ENCODE data around the gene NECAB2.

Gene NECAB2

DNA sequence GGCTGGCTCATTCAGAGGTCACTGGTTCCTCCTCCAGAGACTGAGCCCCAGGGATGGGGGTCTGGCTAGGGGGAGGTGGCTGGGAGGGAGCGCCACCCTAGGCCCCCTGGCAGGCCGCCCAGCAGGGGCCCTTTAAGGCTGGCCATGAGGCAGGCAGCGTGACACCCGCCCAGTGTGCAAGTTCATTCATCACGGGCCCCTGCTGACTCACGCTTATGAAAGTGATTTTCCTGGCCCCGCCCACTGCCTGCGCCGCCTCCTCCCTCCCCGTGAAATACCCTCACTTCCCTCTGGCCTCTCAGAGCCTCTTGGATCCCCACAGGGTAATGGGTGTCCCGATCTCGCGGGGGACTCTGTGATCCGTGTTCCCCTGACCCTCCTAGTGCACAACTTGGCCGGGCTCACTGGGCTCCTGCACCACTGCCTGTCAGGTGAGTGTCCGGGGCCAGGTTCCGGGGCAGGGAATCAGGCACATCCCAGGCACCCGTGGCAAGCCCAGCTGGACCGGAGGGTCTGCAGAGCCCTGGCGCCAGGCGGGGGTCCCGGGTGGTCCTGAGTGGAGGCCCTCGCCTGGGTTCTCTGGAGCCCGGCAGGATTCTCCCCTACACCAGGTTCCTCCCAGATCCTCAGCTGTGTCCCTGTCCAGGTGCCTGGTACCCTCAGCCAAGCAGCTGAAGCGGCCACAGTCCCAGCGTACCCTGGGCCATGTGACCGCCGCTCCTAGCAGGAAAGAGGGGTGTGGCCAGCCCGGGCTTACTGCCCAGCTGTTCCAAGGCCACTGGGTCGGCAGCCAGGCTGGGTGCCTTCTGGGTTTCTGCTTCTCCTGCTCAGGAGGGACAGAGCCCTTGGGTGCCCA is 14.9 kb upstream of the NECAB2 start, which contains the start of gene OSGIN1:
OSGIN1 (plus strand) TSS at position 301 of the 856 bp plus-strand sequence. CDS start 4,432 bp downstream, outside the sequence.
- DNase-seq, result peak; percentile 69

DNA sequence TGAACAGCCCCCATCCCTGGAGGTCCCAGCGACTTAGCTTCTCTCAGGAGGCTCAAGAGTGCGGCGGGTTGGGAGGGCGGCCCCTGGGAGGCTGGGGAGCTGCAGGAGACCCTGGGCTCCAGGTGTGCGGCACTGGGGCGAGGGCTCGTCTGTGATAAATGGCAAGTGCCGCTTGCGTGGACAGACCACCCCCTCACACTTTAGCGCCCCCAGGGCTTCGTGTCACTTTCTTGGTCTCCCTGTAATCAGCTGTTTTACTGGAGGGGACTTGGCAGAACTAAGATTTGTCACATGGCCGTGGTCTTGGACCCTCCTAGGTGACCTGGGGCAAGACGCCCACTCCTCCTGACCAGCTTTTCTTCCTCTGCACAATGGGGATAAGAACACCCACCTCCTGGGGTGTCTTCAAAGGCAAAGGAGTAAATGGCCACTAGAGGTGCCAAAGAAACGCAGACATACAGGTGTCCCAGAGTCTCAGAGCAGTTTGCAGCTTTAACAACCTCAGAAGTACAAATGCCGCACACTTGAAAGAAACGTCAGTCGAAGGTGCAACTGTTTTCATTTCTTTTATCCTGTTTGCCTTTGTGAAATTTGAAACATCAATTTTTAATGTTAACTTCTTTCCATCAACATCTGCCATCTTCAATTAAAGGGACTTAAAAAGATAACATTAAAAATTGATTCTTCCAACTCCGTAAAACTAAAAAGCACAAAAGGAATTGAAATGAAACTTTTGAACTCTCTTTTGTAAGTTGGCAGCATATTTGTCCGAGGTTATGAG is 14.1 kb upstream of the NECAB2 start:
- DNase-seq, result no peak

DNA sequence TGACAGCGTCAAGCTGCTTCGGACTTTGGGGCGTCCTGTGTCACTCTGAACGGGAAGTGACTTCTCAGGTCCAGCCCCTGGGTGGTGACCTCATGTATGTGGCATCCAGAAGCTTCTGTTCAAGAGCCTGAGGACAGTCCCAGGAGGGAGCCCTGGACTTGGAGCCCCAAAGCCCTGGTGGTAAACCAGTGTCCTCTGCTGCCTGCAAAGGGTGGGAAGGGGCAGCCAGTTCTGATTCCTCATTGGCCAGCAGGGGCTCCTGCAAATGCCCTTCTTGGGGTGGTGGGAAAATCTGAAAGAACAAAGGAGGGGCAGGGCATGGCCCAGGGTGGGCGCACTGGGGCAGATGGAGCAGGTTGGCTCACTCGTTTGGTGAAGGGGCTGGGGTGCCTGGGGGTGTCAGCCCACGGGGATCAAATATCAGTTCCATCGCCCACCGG is 13.4 kb upstream of the NECAB2 start:
- DNase-seq, result no peak

DNA sequence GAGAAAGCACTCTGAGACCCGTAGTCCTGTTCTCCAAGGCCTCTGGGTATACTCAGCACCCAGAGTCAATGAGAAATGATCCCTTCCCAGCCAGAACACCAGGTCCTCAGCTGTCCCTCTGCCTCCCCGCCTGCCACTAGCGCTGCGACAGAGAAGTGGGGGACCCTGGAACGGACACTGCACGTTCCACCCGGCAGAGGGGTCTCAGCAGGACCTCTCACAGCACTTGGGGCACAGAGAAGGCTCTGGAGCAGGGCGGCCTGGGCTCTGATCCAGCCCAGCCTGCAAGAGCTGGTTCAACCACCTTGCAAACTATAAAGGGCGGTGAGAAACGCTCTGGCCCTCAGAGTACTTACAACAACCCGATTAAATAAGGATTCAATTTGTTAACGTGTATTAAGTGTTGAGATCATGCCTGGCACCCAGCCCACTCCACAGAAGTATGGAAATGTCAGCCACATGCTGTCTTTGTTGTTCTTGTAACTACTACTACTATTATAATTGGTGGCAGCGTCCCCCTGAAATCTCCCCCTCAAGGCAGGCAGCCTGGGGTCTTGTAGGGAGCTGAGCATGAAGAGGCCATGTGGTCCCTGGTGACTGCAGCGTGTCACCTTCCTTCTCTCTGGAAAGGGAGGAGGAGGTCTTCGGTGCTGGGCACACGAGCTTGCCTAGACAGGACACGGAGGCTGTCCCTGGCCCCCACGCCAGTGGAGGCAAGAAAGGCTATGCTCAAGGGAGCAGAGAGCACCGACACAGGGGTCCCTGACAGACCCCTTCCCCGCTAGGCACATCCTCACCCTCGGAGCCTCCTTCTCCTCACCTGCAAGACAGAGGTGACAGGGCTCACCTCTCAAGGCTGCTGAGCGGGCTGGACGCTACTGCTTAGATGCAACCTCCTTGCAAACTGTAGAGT is 12.6 kb upstream of the NECAB2 start:
- DNase-seq, result no peak

DNA sequence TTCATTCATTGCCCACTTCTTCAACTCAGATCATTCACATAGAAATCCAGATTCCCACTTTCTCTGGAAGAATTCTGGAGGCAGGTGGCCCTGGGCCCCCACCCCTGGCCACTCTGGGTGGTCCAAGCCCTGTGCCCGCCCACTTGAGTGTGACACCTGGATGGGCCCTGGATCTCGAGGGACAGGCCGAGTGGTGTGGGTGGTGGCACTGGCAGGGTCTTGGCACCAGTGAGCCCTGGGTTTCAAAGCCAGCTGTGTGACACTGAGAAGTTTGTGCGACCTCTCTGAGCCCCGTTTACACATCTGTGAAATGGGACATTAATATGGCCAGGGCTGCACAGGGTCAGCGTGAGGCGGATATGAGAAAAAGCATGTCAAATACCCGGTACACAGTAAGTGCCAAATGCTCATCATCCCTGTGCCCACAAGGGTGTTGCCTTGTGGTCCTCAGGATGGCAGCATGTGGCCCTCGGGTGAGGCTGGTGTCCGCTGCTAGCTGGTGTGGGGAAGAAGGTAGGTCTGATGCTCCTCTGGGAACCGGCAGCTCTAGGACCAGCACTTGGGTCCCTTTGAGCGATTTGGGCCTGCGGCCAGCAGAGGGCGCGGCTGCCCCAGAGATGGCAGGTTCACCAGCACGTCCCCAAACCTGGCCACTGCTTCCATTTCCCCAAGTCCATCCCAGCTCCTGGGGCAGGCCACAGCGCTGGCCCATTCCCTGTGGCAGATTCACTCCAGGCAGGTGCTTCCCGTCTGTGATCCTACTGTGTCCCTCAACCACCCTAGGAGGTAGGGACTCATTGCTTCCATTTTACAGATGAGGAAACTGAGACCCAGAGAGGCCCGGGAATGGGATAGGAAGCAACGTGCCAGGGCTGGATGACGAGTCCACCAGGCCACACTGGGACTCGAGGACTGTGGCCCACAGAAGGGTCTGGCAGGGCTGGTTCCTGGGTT is 11.4 kb upstream of the NECAB2 start:
- peak; percentile 67 for DNase-seq

DNA sequence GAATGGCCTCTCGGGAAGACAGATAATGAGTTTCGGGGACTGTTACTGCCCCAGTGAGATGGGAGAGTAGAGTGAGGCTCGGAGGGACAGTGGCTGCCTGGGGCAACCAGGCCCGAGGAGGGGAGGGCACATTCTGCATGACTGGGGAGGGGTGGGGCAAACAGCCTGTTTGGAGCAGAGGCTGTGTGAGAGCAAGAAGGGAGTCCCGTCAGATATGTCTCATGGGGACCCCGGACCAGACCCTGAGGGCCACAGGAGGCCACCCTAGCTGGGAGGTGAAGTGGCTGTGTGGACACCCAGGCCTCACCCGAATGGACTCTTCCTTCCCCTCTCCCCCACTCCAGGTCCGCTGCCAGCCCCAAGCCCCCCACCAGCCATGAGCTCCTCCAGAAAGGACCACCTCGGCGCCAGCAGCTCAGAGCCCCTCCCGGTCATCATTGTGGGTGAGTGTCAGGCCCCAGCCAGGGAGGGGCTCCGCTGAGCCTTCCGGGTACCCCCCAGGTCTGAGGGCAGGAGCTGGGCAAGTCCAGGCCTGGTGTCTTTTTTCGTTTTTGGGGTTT is 10.7 kb upstream of the NECAB2 start:
- no peak for DNase-seq

DNA sequence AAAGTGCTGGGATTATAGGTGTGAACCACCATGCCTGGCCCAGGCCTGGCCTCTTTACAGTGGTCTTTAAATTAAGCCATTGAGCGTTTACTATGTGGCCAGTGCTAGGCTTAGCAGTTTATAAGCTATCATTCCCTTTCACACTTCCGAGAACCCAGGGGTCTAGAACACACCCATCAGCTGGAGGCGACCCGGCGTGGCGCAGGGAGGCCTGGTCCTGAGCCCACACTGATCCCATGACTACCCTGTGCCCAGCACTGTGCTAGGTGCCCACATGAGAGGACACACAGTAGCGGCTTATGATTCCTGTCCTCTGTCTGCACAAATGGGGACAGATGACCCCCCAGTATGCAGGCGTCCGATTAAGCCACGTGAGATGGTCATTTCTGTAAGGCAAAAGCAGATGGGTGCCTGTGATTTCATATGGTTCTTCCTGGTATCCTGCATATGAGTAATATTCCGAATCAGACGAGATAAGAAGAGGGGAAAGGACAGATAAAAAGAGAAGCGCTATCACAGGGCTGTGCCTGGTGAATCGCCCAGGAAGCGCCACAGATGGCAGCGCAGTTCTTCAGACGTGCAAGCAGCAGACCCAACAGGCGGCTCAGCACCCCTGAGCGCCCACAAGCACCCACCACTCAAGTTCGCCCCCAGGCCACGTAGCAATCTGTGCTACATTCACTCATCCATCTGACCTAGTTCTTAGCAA is 9.8 kb upstream of the NECAB2 start:
- no peak for DNase-seq

DNA sequence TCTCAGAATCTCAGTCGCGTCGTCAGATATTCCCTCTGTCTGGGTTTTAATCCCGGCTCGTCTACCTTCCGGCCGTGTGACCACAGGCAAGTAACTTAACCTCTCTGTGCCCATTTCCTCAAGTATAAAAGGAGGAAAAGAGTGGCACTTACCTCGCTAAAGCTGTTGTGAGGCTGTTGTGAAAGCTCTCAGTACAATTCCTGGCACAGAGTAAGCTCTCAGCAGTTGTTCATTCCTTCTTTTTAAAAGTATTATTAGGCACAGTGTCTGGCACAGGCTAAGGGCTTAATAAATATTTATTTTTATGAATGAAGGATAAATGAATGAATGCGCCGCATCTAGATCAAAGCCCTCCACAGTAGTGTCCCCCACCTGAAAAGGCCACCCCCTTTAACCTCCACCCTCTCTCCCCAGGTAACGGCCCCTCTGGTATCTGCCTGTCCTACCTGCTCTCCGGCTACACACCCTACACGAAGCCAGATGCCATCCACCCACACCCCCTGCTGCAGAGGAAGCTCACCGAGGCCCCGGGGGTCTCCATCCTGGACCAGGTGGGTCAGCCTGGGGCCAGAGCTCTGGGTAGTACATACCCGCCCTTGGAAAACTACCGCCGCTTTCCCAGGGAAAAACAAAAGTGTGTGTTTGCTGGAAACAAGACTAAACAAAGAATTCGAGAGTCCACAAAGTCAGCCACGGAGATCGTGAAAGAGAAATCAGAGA is 9.0 kb upstream of the NECAB2 start:
- DNase-seq, result no peak

DNA sequence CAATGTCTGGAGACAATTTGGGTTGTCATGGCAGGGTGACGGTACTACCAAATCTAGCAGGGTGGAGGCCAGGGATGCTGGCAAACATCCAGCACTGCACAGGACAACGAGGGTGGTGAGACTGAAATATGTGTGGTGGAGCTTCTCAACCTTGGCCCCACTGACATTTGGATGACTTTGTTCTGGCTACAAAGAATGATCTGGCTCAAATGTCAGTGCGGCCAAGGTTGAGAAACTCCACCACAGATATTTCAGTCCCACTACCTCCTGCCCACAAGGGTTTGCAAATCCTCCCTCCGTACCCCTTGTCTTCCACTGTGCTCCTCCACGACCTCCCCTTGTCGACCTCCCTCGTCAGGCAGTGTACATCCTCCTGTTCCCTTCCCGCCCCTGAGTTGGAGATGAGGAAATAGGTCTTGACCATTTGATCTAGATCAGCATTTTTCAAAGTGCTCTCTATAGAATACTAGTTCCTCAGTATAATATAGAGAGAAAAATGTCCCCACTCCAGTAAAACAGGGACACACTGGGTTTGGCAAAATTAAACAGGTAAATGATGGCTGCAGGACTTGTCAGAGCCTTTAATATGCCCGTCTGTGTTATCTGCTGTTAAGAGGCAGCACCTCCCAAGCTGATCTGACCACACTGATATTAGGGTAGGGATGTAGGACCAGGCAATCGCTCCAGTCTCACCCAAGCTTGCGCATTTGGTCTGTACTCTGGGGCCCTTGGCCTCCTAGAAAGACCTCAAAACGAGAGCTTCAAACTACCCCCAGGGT is 8.2 kb upstream of the NECAB2 start:
- DNase-seq, result no peak

DNA sequence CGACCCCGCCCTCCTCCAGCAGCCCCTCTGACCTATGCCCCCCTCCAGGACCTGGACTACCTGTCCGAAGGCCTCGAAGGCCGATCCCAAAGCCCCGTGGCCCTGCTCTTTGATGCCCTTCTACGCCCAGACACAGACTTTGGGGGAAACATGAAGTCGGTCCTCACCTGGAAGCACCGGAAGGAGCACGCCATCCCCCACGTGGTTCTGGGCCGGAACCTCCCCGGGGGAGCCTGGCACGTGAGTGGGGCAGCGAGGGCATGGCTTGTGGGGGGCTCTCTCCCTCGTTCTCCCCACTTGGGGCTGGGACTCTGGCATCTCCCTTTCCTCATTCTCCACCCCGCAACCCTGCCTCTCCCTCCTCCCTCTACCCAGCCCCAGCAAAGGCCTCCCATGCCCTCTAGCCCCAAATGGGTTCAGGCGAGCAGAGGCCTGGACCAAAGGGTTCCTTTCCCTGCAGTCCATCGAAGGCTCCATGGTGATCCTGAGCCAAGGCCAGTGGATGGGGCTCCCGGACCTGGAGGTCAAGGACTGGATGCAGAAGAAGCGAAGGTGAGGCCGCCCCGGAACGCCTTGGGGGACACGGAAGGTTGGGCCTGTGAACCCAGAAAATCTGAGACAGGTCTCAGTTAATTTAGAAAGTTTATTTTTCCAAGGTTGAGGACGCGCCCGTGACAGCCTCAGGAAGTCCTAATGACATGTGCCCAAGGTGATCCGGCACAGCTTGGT is 7.4 kb upstream of the NECAB2 start:
- no peak for DNase-seq

DNA sequence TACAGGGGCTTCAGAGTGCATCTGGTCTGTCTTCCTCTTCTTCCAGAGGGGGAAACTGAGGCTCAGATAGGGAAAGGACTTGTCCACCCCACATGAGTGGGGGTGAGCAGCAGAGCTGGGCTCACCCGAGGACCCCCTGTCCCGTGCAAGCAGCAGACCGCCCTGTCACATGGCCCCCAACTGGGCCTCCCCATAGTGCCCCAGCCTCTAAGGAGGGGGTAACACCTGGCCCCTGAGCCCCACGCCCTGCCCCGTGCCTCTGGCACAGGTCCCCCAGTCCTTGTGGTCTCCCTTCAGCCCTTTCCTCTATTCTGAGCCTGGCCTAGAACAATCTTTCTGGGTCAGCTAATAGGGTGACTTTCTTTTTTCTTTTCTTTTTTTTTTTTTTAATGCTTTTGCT is 6.5 kb upstream of the NECAB2 start:
- no peak for DNase-seq

DNA sequence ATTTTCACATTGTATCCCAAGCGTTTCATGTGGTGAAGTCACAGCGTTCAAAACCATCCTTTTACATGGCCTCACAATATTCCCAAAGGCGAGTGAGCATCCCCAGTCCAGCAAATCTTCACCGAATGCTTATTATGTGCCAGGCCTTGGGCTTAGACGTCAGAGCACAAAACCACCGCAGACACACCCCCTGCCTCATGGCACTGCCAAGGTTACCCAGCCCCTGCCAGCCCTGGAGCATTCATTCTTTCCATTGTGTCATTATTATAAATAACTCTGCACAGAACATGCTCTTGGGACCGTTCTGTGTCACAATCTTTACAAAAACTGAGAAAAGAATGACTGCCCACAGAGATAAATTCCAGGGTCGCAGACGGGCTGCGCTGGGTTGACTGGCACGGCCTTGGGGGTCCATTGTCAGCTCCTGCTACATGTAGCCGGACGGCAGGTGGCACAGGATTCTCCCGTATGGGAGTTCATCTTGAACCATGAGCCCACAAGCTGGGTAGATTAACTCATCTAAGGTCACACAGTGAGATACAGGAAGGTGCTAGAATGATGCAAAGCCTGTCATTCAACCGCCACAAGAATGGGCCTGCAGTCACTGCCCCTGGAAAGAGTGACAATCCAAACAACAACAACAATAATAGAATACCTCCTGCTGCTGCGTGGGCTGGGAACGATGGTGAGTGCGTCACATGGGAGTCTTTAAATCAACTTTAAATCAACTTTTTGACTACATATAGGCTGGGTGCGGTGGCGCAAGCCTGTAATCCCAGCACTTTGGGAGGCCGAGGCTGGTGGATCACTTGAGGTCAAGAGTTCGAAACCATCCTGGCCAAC is 4.5 kb upstream of the NECAB2 start:
- DNase-seq, result no peak

DNA sequence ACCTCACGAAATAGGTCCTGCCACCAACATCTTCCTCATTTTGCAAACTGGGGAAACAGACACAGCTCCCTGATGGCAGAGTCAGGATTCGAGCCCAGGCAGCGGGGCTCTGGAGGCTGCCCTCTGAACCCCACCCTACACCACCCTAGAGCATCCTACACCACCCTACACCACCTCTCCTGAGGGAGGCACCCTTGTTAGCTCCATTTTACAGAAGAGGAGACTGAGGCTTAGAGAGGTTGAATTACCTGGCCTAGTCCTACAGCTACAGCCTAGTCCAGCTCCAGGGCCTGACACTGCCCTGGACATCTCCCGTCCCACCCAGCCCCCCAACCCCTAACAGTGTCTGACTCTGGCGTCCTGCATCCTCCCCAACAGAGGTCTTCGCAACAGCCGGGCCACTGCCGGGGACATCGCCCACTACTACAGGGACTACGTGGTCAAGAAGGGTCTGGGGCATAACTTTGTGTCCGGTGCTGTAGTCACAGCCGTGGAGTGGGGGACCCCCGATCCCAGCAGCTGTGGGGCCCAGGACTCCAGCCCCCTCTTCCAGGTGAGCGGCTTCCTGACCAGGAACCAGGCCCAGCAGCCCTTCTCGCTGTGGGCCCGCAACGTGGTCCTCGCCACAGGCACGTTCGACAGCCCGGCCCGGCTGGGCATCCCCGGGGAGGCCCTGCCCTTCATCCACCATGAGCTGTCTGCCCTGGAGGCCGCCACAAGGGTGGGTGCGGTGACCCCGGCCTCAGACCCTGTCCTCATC is 3.2 kb upstream of the NECAB2 start:
- no peak for DNase-seq

DNA sequence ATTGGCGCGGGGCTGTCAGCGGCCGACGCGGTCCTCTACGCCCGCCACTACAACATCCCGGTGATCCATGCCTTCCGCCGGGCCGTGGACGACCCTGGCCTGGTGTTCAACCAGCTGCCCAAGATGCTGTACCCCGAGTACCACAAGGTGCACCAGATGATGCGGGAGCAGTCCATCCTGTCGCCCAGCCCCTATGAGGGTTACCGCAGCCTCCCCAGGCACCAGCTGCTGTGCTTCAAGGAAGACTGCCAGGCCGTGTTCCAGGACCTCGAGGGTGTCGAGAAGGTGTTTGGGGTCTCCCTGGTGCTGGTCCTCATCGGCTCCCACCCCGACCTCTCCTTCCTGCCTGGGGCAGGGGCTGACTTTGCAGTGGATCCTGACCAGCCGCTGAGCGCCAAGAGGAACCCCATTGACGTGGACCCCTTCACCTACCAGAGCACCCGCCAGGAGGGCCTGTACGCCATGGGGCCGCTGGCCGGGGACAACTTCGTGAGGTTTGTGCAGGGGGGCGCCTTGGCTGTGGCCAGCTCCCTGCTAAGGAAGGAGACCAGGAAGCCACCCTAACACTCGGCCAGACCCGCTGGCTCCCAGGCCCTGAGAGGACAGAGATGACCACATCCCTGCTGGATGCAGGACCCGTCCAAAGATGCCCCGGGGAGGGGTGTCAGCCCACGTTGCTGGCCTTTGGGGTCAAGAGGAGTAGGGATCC is 2.4 kb upstream of the NECAB2 start:
- DNase-seq, result no peak

DNA sequence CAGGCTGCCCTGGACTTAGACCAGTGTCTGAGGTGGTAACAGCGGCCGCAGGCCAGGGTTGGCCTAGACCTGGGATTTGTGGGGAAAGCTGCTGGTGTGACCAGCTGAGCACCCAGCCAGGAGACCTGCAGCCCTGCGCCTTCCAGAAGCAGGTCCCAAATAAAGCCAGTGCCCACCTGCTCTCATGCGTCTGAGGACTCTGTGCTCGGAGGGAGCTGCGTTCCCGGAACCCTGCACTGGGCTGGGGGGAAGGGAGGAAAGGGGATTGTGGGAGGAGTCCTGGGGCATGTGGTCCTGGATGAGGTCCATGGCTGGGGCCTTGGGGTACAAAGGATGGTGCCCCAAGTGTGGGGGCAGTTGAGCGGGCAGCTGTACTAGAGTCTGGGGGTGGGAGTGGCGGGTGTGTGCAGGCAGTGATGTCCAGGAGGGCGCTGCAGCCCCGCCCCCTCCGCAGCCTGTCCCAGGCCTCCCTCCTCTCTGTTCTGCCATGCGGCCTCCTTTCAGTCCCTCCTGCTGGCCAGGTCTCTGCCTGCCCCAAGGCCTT is 1.8 kb upstream of the NECAB2 start:
- DNase-seq, result no peak

DNA sequence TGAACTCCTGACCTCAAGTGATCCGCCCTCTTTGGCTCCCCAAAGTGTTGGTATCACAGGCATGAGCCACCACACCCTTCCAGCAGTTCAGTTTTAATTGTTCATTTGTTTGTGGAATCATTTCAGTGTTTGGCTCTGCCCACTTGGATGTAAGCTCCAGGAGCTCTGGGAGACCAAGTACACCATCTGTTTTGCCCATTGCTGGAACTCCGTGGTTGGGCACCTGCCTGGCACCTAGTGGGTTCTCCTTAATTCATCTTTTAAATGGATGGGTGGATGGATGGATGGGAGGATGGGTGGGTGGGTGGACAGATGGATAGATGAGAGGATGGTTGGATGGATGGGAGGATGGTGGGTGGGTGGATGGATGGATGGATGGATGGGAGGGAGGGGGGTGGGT is 953 bp upstream of the NECAB2 start:
- DNase-seq, result no peak
